Activated CD4-positive, alpha-beta memory T cell treated with anti-CD3 and anti-CD28 coated beads for 36 hours (primary cell): Measurements from ENCODE around the gene ULK1. TPM values are rescaled to one million over a fixed set of nuclear protein-coding genes. Genes with fewer than 3 reads are reported as not detected.
"Not testable (repeated sequence)": the region's sequence is repeated elsewhere in the genome, so short reads cannot be mapped to it uniquely, and the experiment has no call there.

ENCODE experiments used
- CTCF ChIA-PET: fragments of 350-600 bp; sonication (Branson Sonifier 250); formaldehyde crosslinking; loops from one replicate; lab custom pipeline; 2021; ENCODE audit warnings: antibody characterized with exemption, inconsistent platforms; lab: Charles Lee
- POLR2A ChIA-PET: fragments of 350-600 bp; sonication (Branson Sonifier 250); formaldehyde crosslinking; loops from one replicate; lab custom pipeline; 2021; ENCODE audit warnings: antibody characterized with exemption; lab: Charles Lee
- DNase-seq: peaks from one replicate; pipeline ENCODE4 v3.0.0-alpha.2; 2020
- H3K27ac Mint-ChIP-seq: one replicate; pipeline ENCODE4 v1.8.0; 2021; ENCODE audit warnings: mixed read lengths
- H3K27me3 Mint-ChIP-seq: one replicate; pipeline ENCODE4 v1.8.0; 2021; ENCODE audit warnings: mixed read lengths
- H3K36me3 Mint-ChIP-seq: one replicate; pipeline ENCODE4 v1.8.0; 2021; ENCODE audit warnings: mixed read lengths
- H3K4me1 Mint-ChIP-seq: one replicate; pipeline ENCODE4 v1.8.0; 2021; ENCODE audit warnings: low read depth, mixed read lengths
- H3K4me3 Mint-ChIP-seq: one replicate; pipeline ENCODE4 v1.8.0; 2021; ENCODE audit warnings: mild to moderate bottlenecking, mixed read lengths
- H3K9me3 Mint-ChIP-seq: one replicate; pipeline ENCODE4 v1.8.0; 2021; ENCODE audit warnings: mixed read lengths
- intact Hi-C: fragments of 100-400 bp; cut with micrococcal nuclease; formaldehyde crosslinking; loops from one replicate; pipeline ENCODE4 v1.15.1; 2023
- total RNA-seq, 2 experiments: library from RNA; stranded (reverse); gene quantifications; one replicate each; pipeline ENCODE4 v1.2.3, GENCODE V29; 2021

The ULK1 gene
- total RNA-seq, 2 experiments from 2014 or later, result 13.8 to 17.8 TPM

- Mint-ChIP-seq H3K4me3 (no peak overlapping the region), H3K27me3 (peaks cover 2% of the 10 kb centered on the region), H3K4me1 (no peaks in the 10 kb centered on the region), H3K9me3 (peaks cover 10% of the 10 kb centered on the region), H3K27ac (no peak overlapping the region), H3K36me3 (no peaks in the 10 kb centered on the region)
- no peak for DNase-seq
- POLR2A ChIA-PET, result no interaction called here
- CTCF ChIA-PET, result interaction anchor here (0.6 kb wide), 1 partner anchor 194 kb away, joined by 3 read pairs; no protein-coding TSS in a partner anchor
- intact Hi-C loops, result no loop called here
Observed at GRCh38 chr12:131882804-131883520, 11.5 kb upstream of the ULK1 start.

- peaks cover 2% of the 10 kb centered on the region for H3K27me3 Mint-ChIP-seq
- intact Hi-C loops, result no loop called here
- no peaks in the 10 kb centered on the region for H3K36me3 Mint-ChIP-seq
- H3K4me1 Mint-ChIP-seq, result no peaks in the 10 kb centered on the region
- POLR2A ChIA-PET, result no interaction called here
- H3K27ac Mint-ChIP-seq, result no peak overlapping the region
- peaks cover 10% of the 10 kb centered on the region for H3K9me3 Mint-ChIP-seq
- CTCF ChIA-PET, result no interaction called here
- no peak overlapping the region for H3K4me3 Mint-ChIP-seq
- DNase-seq, result no peak
Observed at GRCh38 chr12:131883521-131883900, 10.9 kb upstream of the ULK1 start.

DNA sequence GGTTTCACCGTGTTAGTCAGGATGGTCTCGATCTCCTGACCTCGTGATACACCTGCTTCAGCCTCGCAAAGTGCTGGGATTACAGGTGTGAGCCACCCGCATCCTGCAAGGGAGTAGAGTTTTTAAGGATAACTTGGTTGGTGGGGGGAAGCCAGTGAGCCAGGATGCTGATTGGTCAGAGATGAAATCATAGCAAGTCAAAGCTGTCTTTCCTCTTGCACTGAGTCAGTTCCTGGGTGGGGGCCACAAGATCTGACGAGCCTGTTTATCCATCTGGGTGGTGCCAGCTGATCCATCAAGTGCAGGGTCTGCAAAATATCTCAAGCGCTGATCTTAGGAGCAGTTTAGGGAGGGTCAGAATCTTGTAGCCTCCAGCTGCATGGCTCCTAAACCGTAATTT lies 9.3 kb upstream of the ULK1 start:
- POLR2A ChIA-PET, H3K27ac Mint-ChIP-seq, CTCF ChIA-PET, H3K36me3 Mint-ChIP-seq, intact Hi-C loops, H3K4me3 Mint-ChIP-seq, H3K9me3 Mint-ChIP-seq, H3K27me3 Mint-ChIP-seq, H3K4me1 Mint-ChIP-seq, DNase-seq: not testable (repeated sequence)

DNA sequence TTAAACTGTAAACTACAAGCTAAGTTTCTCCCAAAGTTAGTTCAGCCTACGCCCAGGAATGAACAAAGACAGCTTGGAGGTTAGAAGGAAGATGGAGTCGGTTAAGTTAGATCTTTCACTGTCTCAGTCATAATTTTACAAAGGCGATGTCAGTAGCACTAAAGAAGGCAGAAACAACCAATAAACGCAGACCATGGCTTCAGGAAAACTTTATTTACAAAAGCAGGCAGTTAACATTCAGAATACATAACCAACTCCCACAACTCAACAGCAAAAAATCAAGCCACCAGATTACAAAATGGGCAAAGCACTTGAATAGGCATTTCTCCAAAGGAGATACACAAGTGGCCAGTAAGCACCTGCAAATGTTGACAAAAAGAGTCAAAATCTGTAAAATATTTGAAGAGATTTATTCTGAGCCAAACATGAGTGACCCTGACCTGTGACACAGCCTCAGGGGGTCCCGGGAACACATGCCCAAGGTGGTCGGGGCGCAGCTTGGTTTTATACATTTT lies 8.8 kb upstream of the ULK1 start:
- H3K4me1 Mint-ChIP-seq, result no peaks in the 10 kb centered on the region
- POLR2A ChIA-PET, result no interaction called here
- no peaks in the 10 kb centered on the region for H3K36me3 Mint-ChIP-seq
- no peak overlapping the region for H3K4me3 Mint-ChIP-seq
- H3K27me3 Mint-ChIP-seq, result peaks cover 2% of the 10 kb centered on the region
- intact Hi-C loops, result no loop called here
- DNase-seq, result no peak
- CTCF ChIA-PET, result no interaction called here
- H3K9me3 Mint-ChIP-seq, result peaks cover 10% of the 10 kb centered on the region
- no peak overlapping the region for H3K27ac Mint-ChIP-seq

DNA sequence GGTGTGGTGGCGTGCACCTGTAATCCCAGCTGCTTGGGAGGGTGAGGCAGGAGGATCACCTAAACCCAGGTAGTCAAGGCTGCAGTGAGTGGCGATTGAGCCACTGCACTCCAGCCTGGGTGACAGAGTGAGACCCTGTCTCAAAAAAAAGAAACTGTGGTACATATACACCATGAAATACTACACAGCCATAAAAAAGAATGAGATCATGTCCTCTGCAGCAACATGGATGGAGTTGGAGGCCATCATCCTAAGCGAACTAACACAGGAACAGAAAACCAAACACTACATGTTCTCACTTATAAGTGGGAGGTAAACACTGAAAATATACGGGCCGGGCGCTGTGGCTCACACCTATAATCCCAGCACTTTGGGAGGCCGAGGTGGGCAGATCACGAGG lies 2.7 kb upstream of the ULK1 start:
- H3K36me3 Mint-ChIP-seq, H3K4me1 Mint-ChIP-seq, H3K4me3 Mint-ChIP-seq, CTCF ChIA-PET, H3K9me3 Mint-ChIP-seq, H3K27ac Mint-ChIP-seq, DNase-seq, POLR2A ChIA-PET, H3K27me3 Mint-ChIP-seq: not testable (repeated sequence)
- intact Hi-C loops, result loop anchor here (10.0 kb wide), 1 partner anchor 1017 kb away; the partner anchor contains the start of gene RAN

DNA sequence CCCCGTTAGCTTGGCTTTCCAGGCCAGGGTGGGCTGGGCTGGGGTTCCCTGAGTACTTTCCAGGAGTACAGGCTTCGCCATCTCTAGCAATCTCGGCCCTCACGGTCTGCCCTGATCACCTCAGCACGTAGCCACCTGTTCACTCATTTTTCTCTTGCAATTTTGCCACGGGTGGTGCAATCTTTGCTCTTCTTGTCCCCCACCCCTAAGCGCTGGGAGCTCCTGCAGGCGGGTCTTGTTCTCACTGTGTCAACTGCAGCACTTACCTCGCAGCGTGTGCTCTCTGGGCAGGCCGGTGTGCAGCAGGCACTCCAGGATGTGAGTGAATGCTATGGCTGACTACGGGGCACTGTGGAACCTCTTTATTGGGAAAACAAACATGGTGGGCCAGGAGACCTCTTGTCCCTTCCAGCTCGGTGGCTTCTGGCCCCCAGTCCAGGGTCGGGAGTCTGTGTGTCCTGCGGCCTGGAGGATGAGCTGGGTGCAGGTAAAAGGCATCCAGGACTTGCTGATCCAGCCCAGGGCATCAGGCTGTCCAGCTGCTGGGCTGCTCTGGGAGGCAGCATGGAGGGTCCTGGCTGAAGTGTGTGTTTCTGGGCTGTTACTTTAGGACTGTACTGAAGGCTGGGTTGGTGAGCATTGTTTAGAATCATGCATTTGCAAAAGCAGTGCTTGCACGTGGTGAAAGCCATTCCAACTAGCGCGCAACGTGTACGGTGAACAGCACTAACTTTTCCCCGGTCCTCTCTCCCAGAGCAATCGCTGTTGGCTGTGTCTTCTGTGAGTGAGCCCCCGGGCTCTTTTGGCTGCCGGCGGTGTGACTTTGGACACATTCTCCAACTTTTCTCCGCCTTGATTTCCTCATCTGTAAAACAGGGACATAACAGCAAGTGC lies 1.5 kb upstream of the ULK1 start:
- intact Hi-C loops, result loop anchor here (10.0 kb wide), 1 partner anchor 1018 kb away; the partner anchor contains the start of gene RAN
- no peak for DNase-seq
- CTCF ChIA-PET, result no interaction called here
- Mint-ChIP-seq H3K27ac (no peak overlapping the region), H3K4me1 (peaks cover 12% of the 10 kb centered on the region), H3K9me3 (no peaks in the 10 kb centered on the region), H3K36me3 (no peaks in the 10 kb centered on the region), H3K4me3 (no peak overlapping the region), H3K27me3 (no peaks in the 10 kb centered on the region)
- POLR2A ChIA-PET, result interaction anchor here (0.5 kb wide), 1 partner anchor 164 kb away, joined by 3 read pairs; no protein-coding TSS in a partner anchor

GRCh38 chr12:131893605-131894312 lies 663 bp upstream of the ULK1 start:
- Mint-ChIP-seq H3K4me3 (peak overlapping the region; percentile 71), H3K4me1 (peaks cover 12% of the 10 kb centered on the region), H3K36me3 (no peaks in the 10 kb centered on the region), H3K27ac (no peak overlapping the region), H3K9me3 (no peaks in the 10 kb centered on the region), H3K27me3 (no peaks in the 10 kb centered on the region)
- intact Hi-C loops, result loop anchor here (1.0 to 10.0 kb wide), 2 partner anchors 36 to 1019 kb away; partner anchors contain the start of genes PUS1 and RAN
- POLR2A ChIA-PET, result no interaction called here
- no peak for DNase-seq
- CTCF ChIA-PET, result no interaction called here

GRCh38 chr12:131894981-131895639 lies 688 bp downstream of the ULK1 start:
- no peak for DNase-seq
- Mint-ChIP-seq H3K36me3 (no peaks in the 10 kb centered on the region), H3K4me1 (peaks cover 13% of the 10 kb centered on the region), H3K4me3 (peak overlapping the region; percentile 79), H3K27ac (peak overlapping the region; percentile 54), H3K27me3 (no peaks in the 10 kb centered on the region), H3K9me3 (no peaks in the 10 kb centered on the region)
- ChIA-PET CTCF (no interaction called here), POLR2A (interaction anchor here (0.6 kb wide), 1 partner anchor 18 kb away, joined by 4 read pairs; no protein-coding TSS in a partner anchor)
- intact Hi-C loops, result loop anchor here (1.0 to 10.0 kb wide), 2 partner anchors 34 to 1020 kb away; partner anchors contain the start of genes PUS1 and RAN

DNA sequence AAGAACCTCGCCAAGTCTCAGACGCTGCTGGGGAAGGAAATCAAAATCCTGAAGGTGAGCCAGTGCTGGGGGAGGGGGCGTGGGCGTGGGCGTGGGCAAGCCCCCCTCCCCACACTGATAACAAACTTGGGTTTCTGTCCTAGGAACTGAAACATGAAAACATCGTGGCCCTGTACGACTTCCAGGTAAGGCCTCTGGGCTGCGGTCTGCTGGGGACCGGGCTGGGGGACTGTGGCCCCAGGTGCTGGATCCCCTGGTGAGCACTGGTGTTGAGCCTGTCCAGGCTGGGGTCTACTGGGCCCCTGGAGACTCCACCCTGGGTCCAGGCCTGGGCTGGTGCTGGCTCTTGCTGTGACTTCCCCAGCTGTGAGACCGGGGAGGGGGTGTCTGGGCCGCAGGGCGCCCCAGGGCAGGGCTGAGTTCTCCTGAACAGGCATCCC lies 1.2 kb downstream of the ULK1 start:
- Mint-ChIP-seq H3K27me3 (no peaks in the 10 kb centered on the region), H3K4me3 (peak overlapping the region; percentile 79), H3K36me3 (no peaks in the 10 kb centered on the region), H3K9me3 (no peaks in the 10 kb centered on the region), H3K27ac (peak overlapping the region; percentile 54), H3K4me1 (peaks cover 14% of the 10 kb centered on the region)
- intact Hi-C loops, result loop anchor here (10.0 kb wide), 1 partner anchor 1021 kb away; the partner anchor contains the start of gene RAN
- POLR2A ChIA-PET, result interaction anchor here (0.6 to 1.3 kb wide), 2 partner anchors 18 to 28 kb away, joined by 3 to 4 read pairs; no protein-coding TSS in a partner anchor
- CTCF ChIA-PET, result no interaction called here
- peak; percentile 35 for DNase-seq

DNA sequence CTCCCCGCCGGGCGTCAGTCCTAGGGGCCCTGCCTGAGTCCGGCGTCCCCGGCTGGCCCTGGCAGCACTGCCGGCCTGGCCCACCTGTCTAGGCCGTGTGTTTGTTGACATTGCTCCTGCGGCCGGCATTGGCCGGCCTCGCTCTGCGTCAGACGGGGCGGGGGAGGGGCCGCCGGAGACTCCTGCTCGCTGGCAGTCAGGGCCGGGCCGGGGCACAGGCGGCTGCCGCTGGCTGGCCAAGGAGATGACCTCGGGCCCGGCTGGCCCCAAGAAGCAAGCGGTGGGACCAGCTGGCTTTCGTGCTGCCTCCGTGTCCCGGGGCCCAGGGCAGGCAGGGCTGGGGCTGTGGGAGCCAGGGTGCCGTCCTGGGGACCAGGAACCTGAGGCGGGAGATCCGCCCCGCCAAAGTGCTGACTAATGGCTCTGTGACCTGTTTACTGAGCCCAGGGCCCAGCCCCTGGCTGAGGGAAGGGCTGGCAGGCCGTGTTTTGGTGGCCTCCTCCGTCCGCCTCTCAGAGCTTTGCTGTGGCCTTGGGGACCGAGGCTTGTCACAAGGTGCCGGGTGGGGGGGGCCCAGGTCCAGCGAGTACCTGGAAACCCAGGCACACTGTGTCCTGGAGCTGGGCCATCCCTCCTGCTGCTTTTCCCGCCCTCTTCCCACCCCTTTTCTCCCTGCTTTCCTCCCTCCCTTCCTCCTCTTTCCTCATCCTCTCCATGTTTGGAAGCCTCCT lies 1.8 kb downstream of the ULK1 start:
- intact Hi-C loops, result loop anchor here (10.0 kb wide), 1 partner anchor 1021 kb away; the partner anchor contains the start of gene RAN
- ChIA-PET POLR2A (interaction anchor here (0.6 to 1.3 kb wide), 2 partner anchors 17 to 27 kb away, joined by 3 to 4 read pairs; no protein-coding TSS in a partner anchor), CTCF (no interaction called here)
- Mint-ChIP-seq H3K9me3 (no peaks in the 10 kb centered on the region), H3K36me3 (no peaks in the 10 kb centered on the region), H3K4me3 (peak overlapping the region; percentile 79), H3K27me3 (no peaks in the 10 kb centered on the region), H3K4me1 (peaks cover 14% of the 10 kb centered on the region), H3K27ac (no peak overlapping the region)
- peak; percentile 79 for DNase-seq
